Progenitor cell of endocrine pancreas (in vitro differentiated cells): ENCODE measurements around the gene POLR3K. TPM values are rescaled to one million over a fixed set of nuclear protein-coding genes. Genes with fewer than 3 reads are reported as not detected.

Experiments
- DNase-seq: peaks from one replicate; pipeline ENCODE4 v3.0.0; 2021; ENCODE audit warnings: low spot score; ENCODE audit not compliant: unreplicated experiment
- H3K27ac Mint-ChIP-seq: 2 replicates; pipeline ENCODE4 v1.8.0; 2021; ENCODE audit warnings: mild to moderate bottlenecking, moderate library complexity, mixed read lengths
- H3K27me3 Mint-ChIP-seq: 2 replicates; pipeline ENCODE4 v1.8.0; 2021; ENCODE audit warnings: mixed read lengths
- H3K36me3 Mint-ChIP-seq: 2 replicates; pipeline ENCODE4 v1.8.0; 2022; ENCODE audit warnings: mixed read lengths; ENCODE audit not compliant: insufficient read depth
- H3K4me1 Mint-ChIP-seq: 2 replicates; pipeline ENCODE4 v1.8.0; 2021; ENCODE audit warnings: low read depth, mixed read lengths
- H3K4me3 Mint-ChIP-seq: 2 replicates; pipeline ENCODE4 v1.8.0; 2021; ENCODE audit warnings: low read depth, mild to moderate bottlenecking, moderate library complexity, mixed read lengths
- H3K9me3 Mint-ChIP-seq: 2 replicates; pipeline ENCODE4 v1.8.0; 2021; ENCODE audit warnings: low read depth, mixed read lengths
- total RNA-seq: library from RNA; stranded (reverse); gene quantifications from 2 replicates; pipeline ENCODE4 v1.2.1, GENCODE V29; 2021
- TF ChIP-seq, protein P1 (sequence below): fragments of 200-600 bp; sonication (generic); IDR thresholded peaks from one replicate; pipeline ENCODE4 v1.5.0; 2021; ENCODE audit warnings: antibody characterized with exemption, mild to moderate bottlenecking; ENCODE audit not compliant: unreplicated experiment

Gene POLR3K
- total RNA-seq, 1 donor from 2014 or later, result 11.1 TPM

DNA sequence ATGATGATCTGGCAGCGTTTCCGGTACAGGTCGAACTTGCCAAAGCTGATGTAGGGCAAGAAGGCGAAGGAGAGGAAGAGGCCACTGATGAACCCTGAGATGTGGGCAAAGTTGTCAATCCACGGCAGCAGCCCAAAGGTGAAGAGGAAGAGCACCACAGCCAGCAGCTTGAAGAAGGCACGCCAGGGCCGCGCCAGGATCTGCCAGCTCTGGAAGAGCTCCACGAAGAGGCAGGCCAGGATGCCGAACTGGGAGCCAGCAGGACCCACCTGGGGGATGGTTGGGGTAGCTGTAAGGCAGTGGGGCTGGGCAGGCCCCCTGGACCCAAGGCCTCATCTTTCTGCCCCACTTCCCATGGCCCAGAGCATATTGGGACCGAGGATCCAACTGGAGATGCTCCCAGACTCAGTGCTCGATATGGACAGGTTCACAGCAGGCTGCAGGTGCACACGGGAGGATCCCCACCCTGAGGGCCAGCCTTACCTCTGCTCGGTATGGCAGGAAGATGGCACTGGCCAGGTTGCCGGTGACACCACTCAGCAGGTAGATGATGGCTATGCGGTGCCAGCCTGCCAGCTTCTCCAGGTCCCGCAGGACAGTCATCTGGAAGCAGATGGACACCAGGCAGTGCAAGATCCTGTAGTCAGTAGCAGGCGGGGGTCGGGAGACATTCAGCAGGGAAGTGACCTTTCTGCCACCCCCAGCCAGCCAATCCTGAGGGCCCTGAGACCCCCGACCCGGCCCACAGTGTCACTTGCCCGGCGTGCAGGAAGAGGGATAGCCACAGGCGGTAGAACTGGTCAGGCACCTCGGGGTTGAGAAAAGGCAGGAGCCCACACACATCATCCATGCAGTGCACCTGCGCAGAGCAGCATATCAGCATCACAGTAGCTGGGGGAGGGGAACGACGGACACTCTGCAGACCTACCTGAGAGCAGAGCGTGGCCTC, 5.4 kb upstream of the POLR3K start:
- H3K4me3 Mint-ChIP-seq, result no peak overlapping the region
- no peak for DNase-seq
- H3K9me3 Mint-ChIP-seq, result no peaks in the 10 kb centered on the region
- H3K27me3 Mint-ChIP-seq, result no peaks in the 10 kb centered on the region
- no peak overlapping the region for H3K27ac Mint-ChIP-seq
- H3K4me1 Mint-ChIP-seq, result peaks cover under 1% of the 10 kb centered on the region
- peaks cover 16% of the 10 kb centered on the region for H3K36me3 Mint-ChIP-seq
- TF ChIP-seq, protein P1, sequence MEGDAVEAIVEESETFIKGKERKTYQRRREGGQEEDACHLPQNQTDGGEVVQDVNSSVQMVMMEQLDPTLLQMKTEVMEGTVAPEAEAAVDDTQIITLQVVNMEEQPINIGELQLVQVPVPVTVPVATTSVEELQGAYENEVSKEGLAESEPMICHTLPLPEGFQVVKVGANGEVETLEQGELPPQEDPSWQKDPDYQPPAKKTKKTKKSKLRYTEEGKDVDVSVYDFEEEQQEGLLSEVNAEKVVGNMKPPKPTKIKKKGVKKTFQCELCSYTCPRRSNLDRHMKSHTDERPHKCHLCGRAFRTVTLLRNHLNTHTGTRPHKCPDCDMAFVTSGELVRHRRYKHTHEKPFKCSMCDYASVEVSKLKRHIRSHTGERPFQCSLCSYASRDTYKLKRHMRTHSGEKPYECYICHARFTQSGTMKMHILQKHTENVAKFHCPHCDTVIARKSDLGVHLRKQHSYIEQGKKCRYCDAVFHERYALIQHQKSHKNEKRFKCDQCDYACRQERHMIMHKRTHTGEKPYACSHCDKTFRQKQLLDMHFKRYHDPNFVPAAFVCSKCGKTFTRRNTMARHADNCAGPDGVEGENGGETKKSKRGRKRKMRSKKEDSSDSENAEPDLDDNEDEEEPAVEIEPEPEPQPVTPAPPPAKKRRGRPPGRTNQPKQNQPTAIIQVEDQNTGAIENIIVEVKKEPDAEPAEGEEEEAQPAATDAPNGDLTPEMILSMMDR, result no peak

DNA sequence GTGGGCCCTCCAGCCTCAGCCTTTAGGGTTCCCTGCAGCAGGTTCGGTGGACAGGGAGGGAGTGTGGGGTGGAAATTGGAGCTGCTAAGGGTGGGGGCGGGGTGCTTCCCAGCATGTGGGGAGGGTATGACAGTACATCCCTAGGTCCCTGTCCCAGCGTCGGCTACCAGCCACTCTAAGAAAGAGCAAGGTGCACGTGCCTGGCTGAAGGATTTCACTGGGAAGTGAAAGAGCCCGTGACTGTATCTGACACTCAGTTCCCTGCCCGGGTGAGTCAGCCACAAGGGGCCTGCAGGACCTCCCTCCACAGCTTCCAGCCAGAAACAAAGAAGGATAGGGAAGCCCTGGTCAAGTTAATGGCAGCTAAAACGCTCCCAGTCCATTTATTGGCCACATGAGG, 4.3 kb upstream of the POLR3K start:
- no peak overlapping the region for H3K27ac Mint-ChIP-seq
- no peak for DNase-seq
- no peaks in the 10 kb centered on the region for H3K27me3 Mint-ChIP-seq
- peaks cover 16% of the 10 kb centered on the region for H3K36me3 Mint-ChIP-seq
- TF ChIP-seq, protein P1, result no peak
- H3K4me1 Mint-ChIP-seq, result peaks cover 2% of the 10 kb centered on the region
- H3K9me3 Mint-ChIP-seq, result no peaks in the 10 kb centered on the region
- H3K4me3 Mint-ChIP-seq, result no peak overlapping the region

DNA sequence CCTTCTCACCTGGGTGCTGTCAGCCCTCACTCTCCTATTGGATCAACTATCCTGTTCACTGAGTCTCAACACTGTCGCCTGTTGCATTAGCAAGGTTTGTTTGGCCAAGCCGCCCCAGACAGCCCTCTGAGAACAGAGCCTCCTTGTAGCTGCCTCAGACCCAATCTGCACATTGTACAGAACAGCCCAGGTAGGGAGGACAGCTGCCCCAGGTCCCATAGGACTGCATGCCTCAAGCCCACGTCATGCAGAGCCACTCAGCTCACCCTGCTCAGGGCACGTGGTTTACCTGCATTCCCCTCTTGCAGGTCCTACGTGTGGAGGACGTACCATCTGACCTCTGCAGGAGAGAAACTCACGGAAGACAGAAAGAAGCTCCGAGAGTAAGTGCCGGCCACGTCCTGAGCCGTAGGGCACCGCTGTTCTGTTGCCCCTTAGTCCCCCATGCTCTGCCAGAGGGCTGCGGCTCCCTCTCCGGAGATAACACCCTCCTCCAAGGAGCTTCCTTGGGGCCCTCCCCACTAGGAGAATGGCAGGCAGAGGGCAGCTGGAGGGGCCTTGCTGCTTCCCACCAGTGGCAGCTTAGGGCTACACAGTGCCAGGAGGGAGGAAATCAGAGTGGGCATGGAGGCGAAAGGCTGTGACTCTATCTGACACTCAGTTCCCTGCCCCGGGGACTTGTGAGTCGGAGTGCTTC, 3.0 kb upstream of the POLR3K start:
- DNase-seq, result no peak
- peaks cover 4% of the 10 kb centered on the region for H3K4me1 Mint-ChIP-seq
- TF ChIP-seq, protein P1, result no peak
- H3K27ac Mint-ChIP-seq, result no peak overlapping the region
- no peaks in the 10 kb centered on the region for H3K9me3 Mint-ChIP-seq
- peaks cover 13% of the 10 kb centered on the region for H3K36me3 Mint-ChIP-seq
- no peaks in the 10 kb centered on the region for H3K27me3 Mint-ChIP-seq
- no peak overlapping the region for H3K4me3 Mint-ChIP-seq

DNA sequence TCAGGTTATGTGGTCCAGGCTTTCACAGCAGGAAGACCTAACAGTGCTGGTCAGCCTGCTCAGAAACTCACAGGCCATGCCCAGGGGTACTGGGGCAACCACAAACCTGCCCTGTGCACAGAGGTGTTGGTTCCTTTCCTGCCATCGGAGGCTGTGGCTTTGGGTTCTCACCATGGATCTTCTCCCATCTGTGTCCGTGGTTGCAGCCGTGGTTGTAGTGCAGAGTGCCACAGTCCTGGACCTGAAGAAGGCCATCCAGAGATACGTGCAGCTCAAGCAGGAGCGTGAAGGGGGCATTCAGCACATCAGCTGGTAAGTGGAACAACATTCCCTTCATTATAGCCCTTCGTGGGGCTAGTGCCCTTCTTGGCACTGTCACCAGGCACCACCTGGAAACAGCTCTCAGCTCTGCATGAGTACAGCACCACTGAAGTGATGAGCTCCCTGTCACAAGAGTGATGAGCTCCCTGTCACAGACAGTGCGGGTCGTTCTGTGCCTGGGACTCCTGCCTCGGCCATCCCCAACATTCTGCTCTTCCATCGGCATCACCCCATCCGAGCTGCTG, 2.2 kb upstream of the POLR3K start:
- TF ChIP-seq, protein P1, result no peak
- no peak overlapping the region for H3K27ac Mint-ChIP-seq
- H3K36me3 Mint-ChIP-seq, result peaks cover 16% of the 10 kb centered on the region
- H3K27me3 Mint-ChIP-seq, result no peaks in the 10 kb centered on the region
- DNase-seq, result no peak
- H3K4me1 Mint-ChIP-seq, result peaks cover 4% of the 10 kb centered on the region
- no peaks in the 10 kb centered on the region for H3K9me3 Mint-ChIP-seq
- H3K4me3 Mint-ChIP-seq, result peak overlapping the region; percentile 63

DNA sequence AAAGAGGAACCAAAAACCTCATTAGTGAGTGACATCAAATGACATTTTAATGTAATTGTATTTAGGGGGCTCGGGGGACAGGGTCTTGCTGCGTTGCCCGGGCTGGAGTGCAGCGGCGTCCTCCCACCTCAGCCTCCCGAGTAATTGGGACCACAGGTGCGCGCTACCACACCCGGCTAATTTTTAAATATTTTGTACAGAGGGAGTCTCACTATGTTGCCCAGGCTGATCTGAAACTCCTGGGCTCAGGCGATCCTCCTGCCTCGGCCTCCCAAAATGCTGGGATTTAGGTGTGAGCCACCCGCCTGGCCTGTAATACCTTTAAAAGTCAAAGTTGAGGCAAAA, 801 bp upstream of the POLR3K start:
- Mint-ChIP-seq H3K27ac (peak overlapping the region; percentile 82), H3K4me1 (peaks cover 4% of the 10 kb centered on the region), H3K9me3 (no peaks in the 10 kb centered on the region), H3K27me3 (no peaks in the 10 kb centered on the region), H3K36me3 (peaks cover 15% of the 10 kb centered on the region), H3K4me3 (peak overlapping the region; percentile 84)
- TF ChIP-seq, protein P1, result no peak
- no peak for DNase-seq
